A549 treated with GW870086 at 1 μM for 4 hours (cell line): ENCODE measurements around the gene ALG3. TPM values are rescaled to one million over a fixed set of nuclear protein-coding genes. Genes with fewer than 3 reads are reported as not detected.

Source experiments
- total RNA-seq: library from RNA; stranded (reverse); fragments of 200-300 nt; extraction: Qiagen RNA extraction; gene quantifications from 5 replicates; pipeline ENCODE4 v1.2.3, GENCODE V29; 2022; ENCODE audit warnings: low read depth

The ALG3 gene
- total RNA-seq: 61.0 to 74.5 TPM (median 68.7 TPM) in 5 replicates

DNA sequence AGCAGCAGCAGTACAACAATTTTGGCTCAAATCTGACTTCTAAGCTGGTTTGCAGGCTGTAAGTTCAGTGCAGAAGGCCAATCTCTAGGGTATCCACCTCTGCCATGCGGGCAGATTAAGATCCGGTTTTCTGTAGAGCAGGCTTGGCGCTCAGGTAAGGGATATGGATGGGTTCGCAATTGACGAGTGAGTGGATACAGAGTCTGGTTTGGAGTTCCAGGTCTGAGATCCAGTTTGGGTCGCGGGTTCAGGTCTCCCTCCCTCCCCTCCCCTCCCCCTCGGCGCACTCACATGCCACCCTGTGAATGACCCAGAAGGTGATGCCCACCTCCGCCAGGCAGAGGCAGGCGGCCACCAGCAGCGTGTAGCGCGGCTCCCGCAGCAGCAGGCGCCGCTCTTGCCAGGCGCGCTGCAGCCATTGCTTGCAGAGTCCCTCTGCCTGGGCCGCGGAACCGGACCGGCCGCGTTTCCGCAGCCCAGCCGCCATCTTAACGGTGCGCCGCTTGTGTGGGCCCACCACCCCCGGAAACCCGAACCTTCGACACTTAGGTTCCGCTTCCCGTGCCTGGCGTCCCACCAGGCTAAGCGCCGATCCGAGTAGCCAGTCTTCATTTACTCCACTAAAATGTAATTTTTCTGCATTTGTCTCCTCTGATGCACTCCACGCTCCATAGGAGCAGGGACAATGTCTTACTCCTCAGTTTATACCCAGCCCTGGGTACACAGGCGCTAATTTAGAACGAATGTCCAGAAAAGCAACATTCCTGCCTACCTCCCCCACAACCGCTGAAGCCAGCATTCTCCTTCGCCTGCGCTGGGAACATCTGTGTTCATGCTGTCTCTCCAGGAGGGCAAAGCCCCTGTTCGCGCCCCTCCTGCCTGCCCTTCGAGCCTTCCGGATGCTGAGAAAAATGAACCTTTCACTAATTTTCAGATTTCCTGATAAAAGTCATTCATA is at the start of gene ALG3:
ALG3 (minus strand) TSS at position 509 of the 958 bp plus-strand sequence; CDS start at position 487, 22 bp downstream.

GRCh38 chr3:184275961-184276910 is 27.5 kb upstream of the ALG3 start, which contains the start of gene ECE2:
TSS of gene ECE2 (plus strand) at chr3:184276022. CDS start at chr3:184276154, 132 bp downstream.

DNA sequence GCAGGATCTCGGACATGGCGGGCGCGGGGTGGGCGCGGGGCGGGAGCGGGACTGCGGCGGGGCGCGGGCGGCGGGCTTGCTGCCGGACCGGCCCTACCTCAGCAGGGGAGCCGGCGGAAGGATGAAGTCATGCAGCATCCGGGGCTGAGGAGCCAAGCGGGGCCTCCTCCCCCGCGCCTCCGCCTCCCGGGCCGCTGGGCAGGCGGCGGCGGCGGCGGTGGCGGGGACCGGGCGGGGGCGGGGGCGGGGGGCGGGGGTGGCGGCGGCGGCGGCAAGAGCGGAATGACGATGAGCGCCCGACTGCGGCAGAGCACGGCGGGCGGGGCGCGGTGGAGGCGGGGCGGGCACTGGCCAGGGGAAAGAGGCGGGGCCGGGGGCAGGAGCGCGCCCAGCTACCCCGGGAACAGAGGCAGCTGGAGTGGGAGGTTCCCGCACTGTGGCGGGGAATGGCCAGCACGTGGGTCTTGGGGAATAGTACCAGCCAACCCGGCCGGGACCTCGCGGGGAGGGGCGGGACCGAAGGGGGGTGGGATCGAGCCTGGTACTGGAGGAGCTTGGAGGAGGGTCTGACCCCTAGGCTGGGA is 12.6 kb upstream of the ALG3 start, which contains the start of gene CAMK2N2:
CAMK2N2 (minus strand) TSS at position 284 of the 584 bp plus-strand sequence; CDS start at position 16, 268 bp downstream.

DNA sequence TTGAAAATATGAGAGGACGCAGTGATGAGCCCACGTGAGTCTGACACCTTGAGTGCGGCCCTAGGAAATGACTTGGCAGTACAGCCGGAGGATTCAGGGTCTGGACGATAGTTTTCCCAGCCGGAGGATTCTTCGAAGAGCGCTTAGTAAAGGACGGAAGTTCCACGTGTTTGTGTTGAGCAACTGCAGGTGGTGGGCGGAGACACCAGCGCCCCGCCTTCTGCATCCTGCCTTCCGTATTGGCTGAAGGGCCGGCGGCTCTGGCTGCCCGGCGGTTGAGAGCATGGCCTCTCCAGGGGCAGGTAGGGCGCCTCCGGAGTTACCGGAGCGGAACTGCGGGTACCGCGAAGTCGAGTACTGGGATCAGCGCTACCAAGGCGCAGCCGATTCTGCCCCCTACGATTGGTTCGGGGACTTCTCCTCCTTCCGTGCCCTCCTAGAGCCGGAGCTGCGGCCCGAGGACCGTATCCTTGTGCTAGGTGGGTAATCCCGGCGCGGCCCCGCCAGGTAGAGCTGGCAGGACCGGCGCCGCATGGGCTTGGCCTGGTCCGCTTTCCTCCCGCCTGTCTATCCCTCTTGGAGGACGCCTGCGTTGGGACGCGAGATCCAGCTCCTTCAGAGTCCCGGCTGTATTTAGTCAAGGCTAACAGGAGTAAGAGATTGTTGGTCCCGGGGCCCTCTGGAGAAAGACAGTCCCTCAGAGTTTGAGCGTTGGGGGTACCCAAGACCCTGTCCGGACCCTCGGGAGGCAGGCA is 827 bp upstream of the ALG3 start, which contains the start of gene EEF1AKMT4:
EEF1AKMT4 (plus strand) TSS at position 261 of the 755 bp plus-strand sequence; CDS start at position 284, 23 bp downstream.

DNA sequence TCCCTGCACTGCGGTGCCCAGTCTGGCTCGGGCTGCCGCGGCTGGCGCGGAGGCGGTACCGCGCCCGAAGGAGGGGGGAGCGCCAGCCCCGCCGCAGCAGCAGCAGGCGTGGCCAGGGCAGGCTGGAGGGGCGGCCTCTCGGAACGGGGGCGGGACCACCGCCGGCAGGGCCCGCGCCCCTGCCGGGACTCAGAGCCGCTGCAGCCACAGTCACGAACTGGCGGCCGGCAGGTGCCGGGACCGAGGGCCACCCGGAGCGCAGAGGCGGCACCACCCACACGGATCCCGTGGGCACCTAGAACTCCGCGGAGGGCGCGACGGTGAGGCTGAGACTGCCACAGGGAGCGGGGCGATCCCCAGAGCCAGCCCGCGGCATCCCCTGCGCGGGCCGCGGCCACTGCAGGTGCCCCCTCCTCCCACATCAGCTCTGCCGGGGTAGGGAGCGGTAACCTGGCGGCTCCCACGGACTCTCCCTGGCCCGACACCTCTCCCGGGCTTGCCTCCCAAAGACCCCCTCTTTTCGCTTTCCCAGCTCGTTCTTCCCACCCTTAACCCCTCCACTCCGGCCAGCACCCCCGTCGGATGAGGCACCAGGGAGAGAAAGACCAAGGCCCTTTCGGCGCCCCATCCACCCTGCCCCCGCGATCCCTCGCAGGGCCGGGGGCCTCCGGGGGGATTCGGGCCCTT is 19.2 kb downstream of the ALG3 start, which contains the start of gene VWA5B2:
VWA5B2 (plus strand) TSS at position 192 of the 687 bp plus-strand sequence. CDS start 944 bp downstream, outside the sequence.

Other genes starting within 250 kb of the ALG3 start
- gene ABCC5, start 231.1 kb downstream of the ALG3 start, total RNA-seq: 12.1 to 17.6 TPM (median 16.2 TPM) in 5 replicates
- not detected in 5 replicates for gene HTR3D, start 217.2 kb downstream of the ALG3 start, total RNA-seq
- gene HTR3C, start 195.9 kb downstream of the ALG3 start, total RNA-seq: not detected in 5 replicates
- gene HTR3E, start 151.9 kb downstream of the ALG3 start, total RNA-seq: not detected in 5 replicates
- gene EIF2B5, start 113.6 kb downstream of the ALG3 start, total RNA-seq: 25.0 to 31.4 TPM (median 27.9 TPM) in 5 replicates
- 17.8 to 25.7 TPM (median 24.7 TPM) in 5 replicates for gene DVL3, start 93.6 kb downstream of the ALG3 start, total RNA-seq
- 286 to 311 TPM (median 306 TPM) in 5 replicates for gene AP2M1, start 74.1 kb downstream of the ALG3 start, total RNA-seq
- 29.7 to 34.8 TPM (median 32.7 TPM) in 5 replicates for gene ABCF3, start 62.8 kb downstream of the ALG3 start, total RNA-seq
- 0.33 to 0.62 TPM (median 0.52 TPM) in 5 replicates for gene VWA5B2, start 19.4 kb downstream of the ALG3 start, total RNA-seq
- 8.7 to 13.2 TPM (median 12.4 TPM) in 5 replicates for gene EEF1AKMT4, start 710 bp upstream of the ALG3 start, total RNA-seq
- 0.80 to 1.7 TPM (median 1.4 TPM) in 5 replicates for gene CAMK2N2, start 12.6 kb upstream of the ALG3 start, total RNA-seq
- not detected in 5 replicates for gene ECE2, start 27.1 kb upstream of the ALG3 start, total RNA-seq
- 281 to 370 TPM (median 301 TPM) in 5 replicates for gene PSMD2, start 50.3 kb upstream of the ALG3 start, total RNA-seq
- 254 to 267 TPM (median 261 TPM) in 5 replicates for gene EIF4G1, start 65.6 kb upstream of the ALG3 start, total RNA-seq
- 9.1 to 12.0 TPM (median 11.5 TPM) in 5 replicates for gene FAM131A, start 88.6 kb upstream of the ALG3 start, total RNA-seq
- 4.8 to 6.6 TPM (median 5.9 TPM) in 5 replicates for gene CLCN2, start 112.6 kb upstream of the ALG3 start, total RNA-seq
- 72.1 to 81.2 TPM (median 75.1 TPM) in 5 replicates for gene POLR2H, start 112.7 kb upstream of the ALG3 start, total RNA-seq
- gene THPO, start 129.2 kb upstream of the ALG3 start, total RNA-seq: 0.07 TPM in 1 of 5 replicates, not detected in the others
- 0.20 to 0.65 TPM (median 0.34 TPM) in 5 replicates for gene CHRD, start 131.1 kb upstream of the ALG3 start, total RNA-seq